ENCODE measurements around the gene FRYL. TPM values are rescaled to one million over a fixed set of nuclear protein-coding genes. Genes with fewer than 3 reads are reported as not detected.
"Not testable (repeated sequence)": the region's sequence is repeated elsewhere in the genome, so short reads cannot be mapped to it uniquely, and the experiment has no call there.

Gene FRYL
- total and polyA plus RNA-seq, 2 donors (not counting 1 experiment from before 2014, with no cell fraction given), result 20.3 to 61.4 TPM

DNA sequence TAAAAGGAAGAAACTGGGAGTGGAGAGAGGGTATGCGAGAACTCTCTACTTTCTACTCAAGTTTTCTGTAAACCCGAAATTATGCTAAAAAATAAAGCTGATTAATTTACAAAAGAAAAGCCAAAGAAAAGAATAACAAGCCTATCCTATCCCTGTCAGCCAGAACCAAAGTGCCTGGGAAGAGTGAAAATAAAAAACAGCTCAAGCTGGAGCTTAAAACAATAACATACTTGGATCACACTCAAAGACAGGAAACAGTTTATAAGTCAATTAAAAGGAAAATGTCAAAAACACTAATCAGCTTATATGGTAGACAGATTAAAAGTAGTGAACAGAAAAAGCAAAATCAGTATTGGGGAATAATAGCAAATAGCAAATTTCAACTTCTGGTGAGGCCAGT lies 139.4 kb downstream of the FRYL start:
- H3K27ac ChIP-seq (ENCODE audit: insufficient read depth, low read length), result no peak overlapping the region
- H3K9me3 ChIP-seq (ENCODE audit: control insufficient read depth, insufficient read depth, low read depth, low read length), result no peaks in the 10 kb centered on the region

GRCh38 chr4:48640225-48640624 lies 139.9 kb downstream of the FRYL start:
- Histone ChIP-seq H3K79me2 (ENCODE audit: control insufficient read depth, insufficient read depth, low read length) (no peaks in the 10 kb centered on the region), H4K20me1 (ENCODE audit: control insufficient read depth, extremely low read depth, insufficient read depth, low read length) (no peaks in the 10 kb centered on the region)
- TF ChIP-seq, protein P1, sequence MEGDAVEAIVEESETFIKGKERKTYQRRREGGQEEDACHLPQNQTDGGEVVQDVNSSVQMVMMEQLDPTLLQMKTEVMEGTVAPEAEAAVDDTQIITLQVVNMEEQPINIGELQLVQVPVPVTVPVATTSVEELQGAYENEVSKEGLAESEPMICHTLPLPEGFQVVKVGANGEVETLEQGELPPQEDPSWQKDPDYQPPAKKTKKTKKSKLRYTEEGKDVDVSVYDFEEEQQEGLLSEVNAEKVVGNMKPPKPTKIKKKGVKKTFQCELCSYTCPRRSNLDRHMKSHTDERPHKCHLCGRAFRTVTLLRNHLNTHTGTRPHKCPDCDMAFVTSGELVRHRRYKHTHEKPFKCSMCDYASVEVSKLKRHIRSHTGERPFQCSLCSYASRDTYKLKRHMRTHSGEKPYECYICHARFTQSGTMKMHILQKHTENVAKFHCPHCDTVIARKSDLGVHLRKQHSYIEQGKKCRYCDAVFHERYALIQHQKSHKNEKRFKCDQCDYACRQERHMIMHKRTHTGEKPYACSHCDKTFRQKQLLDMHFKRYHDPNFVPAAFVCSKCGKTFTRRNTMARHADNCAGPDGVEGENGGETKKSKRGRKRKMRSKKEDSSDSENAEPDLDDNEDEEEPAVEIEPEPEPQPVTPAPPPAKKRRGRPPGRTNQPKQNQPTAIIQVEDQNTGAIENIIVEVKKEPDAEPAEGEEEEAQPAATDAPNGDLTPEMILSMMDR (conservative IDR thresholded peaks at IDR 0.05 in 1 of 2, IDR thresholded peaks at IDR 0.05 in 1 of 2; ENCODE audit: low read depth in 1 of 2, low read length in 2 of 2), result no peak
- TF ChIP-seq EZH2 (IDR thresholded peaks at IDR 0.05; ENCODE audit: low read length, missing control alignments), result no peak

More for the DNA sequence above, 139.4 kb downstream of the FRYL start:
- DNase-seq (ENCODE audit: low read depth in 2 of 2), result no peak
- Histone ChIP-seq H4K20me1 (ENCODE audit: control insufficient read depth, extremely low read depth, insufficient read depth, low read length) (no peaks in the 10 kb centered on the region), H3K4me3 (replicated peaks in 1 of 4; ENCODE audit: control extremely low read depth in 1 of 4, insufficient read depth in 1 of 4, low read depth in 3 of 4, low read length in 4 of 4) (no peak overlapping the region), H3K4me2 (ENCODE audit: extremely low read depth, insufficient read depth, low read length) (no peak overlapping the region), H2AFZ (ENCODE audit: low read length) (no peak overlapping the region), H3K4me1 (ENCODE audit: control insufficient read depth, extremely low read depth, insufficient read depth, low read length) (peaks cover 5% of the 10 kb centered on the region), H3K9ac (ENCODE audit: insufficient read depth, low read length) (no peak overlapping the region), H3K27me3 (ENCODE audit: control insufficient read depth, insufficient read depth, low read length) (no peaks in the 10 kb centered on the region), H3K79me2 (ENCODE audit: control insufficient read depth, insufficient read depth, low read length) (no peaks in the 10 kb centered on the region), H3K36me3 (ENCODE audit: control insufficient read depth, insufficient read depth, low read length) (no peaks in the 10 kb centered on the region)
- TF ChIP-seq EZH2 (IDR thresholded peaks at IDR 0.05; ENCODE audit: low read length, missing control alignments), result no peak
- TF ChIP-seq, protein P1 (conservative IDR thresholded peaks at IDR 0.05 in 1 of 2, IDR thresholded peaks at IDR 0.05 in 1 of 2; ENCODE audit: low read depth in 1 of 2, low read length in 2 of 2), result no peak

GRCh38 chr4:48639807-48640206 lies 140.3 kb downstream of the FRYL start:
- Histone ChIP-seq H3K27me3 (ENCODE audit: control insufficient read depth, insufficient read depth, low read length) (no peaks in the 10 kb centered on the region), H3K4me1 (ENCODE audit: control insufficient read depth, extremely low read depth, insufficient read depth, low read length) (peaks cover 8% of the 10 kb centered on the region), H3K27ac (ENCODE audit: insufficient read depth, low read length) (no peak overlapping the region), H3K9me3 (ENCODE audit: control insufficient read depth, insufficient read depth, low read depth, low read length) (no peaks in the 10 kb centered on the region), H3K4me2 (ENCODE audit: extremely low read depth, insufficient read depth, low read length) (no peak overlapping the region), H3K36me3 (ENCODE audit: control insufficient read depth, insufficient read depth, low read length) (no peaks in the 10 kb centered on the region), H3K9ac (ENCODE audit: insufficient read depth, low read length) (no peak overlapping the region), H2AFZ (ENCODE audit: low read length) (no peak overlapping the region), H4K20me1 (ENCODE audit: control insufficient read depth, extremely low read depth, insufficient read depth, low read length) (no peaks in the 10 kb centered on the region), H3K4me3 (replicated peaks in 1 of 4; ENCODE audit: control extremely low read depth in 1 of 4, insufficient read depth in 1 of 4, low read depth in 3 of 4, low read length in 4 of 4) (no peak overlapping the region), H3K79me2 (ENCODE audit: control insufficient read depth, insufficient read depth, low read length) (no peaks in the 10 kb centered on the region)
- TF ChIP-seq EZH2 (IDR thresholded peaks at IDR 0.05; ENCODE audit: low read length, missing control alignments), result no peak
- TF ChIP-seq, protein P1 (conservative IDR thresholded peaks at IDR 0.05 in 1 of 2, IDR thresholded peaks at IDR 0.05 in 1 of 2; ENCODE audit: low read depth in 1 of 2, low read length in 2 of 2), result no peak
- no peak for DNase-seq (ENCODE audit: low read depth in 2 of 2)

More at GRCh38 chr4:48640225-48640624, 139.9 kb downstream of the FRYL start:
- Histone ChIP-seq H3K4me2 (ENCODE audit: extremely low read depth, insufficient read depth, low read length) (no peak overlapping the region), H3K36me3 (ENCODE audit: control insufficient read depth, insufficient read depth, low read length) (no peaks in the 10 kb centered on the region), H3K4me1 (ENCODE audit: control insufficient read depth, extremely low read depth, insufficient read depth, low read length) (peaks cover 8% of the 10 kb centered on the region), H3K4me3 (replicated peaks in 1 of 4; ENCODE audit: control extremely low read depth in 1 of 4, insufficient read depth in 1 of 4, low read depth in 3 of 4, low read length in 4 of 4) (no peak overlapping the region), H3K9ac (ENCODE audit: insufficient read depth, low read length) (no peak overlapping the region), H3K9me3 (ENCODE audit: control insufficient read depth, insufficient read depth, low read depth, low read length) (no peaks in the 10 kb centered on the region), H3K27me3 (ENCODE audit: control insufficient read depth, insufficient read depth, low read length) (no peaks in the 10 kb centered on the region), H3K27ac (ENCODE audit: insufficient read depth, low read length) (no peak overlapping the region), H2AFZ (ENCODE audit: low read length) (no peak overlapping the region)
- no peak for DNase-seq (ENCODE audit: low read depth in 2 of 2)

GRCh38 chr4:48638586-48638985 lies 141.5 kb downstream of the FRYL start:
- not testable (repeated sequence) for H2AFZ ChIP-seq (ENCODE audit: low read length); H3K79me2 ChIP-seq (ENCODE audit: control insufficient read depth, insufficient read depth, low read length); H3K4me1 ChIP-seq (ENCODE audit: control insufficient read depth, extremely low read depth, insufficient read depth, low read length)

More at GRCh38 chr4:48638586-48638985, 141.5 kb downstream of the FRYL start:
- H3K27ac ChIP-seq (ENCODE audit: insufficient read depth, low read length); DNase-seq (ENCODE audit: low read depth in 2 of 2); H4K20me1 ChIP-seq (ENCODE audit: control insufficient read depth, extremely low read depth, insufficient read depth, low read length); H3K27me3 ChIP-seq (ENCODE audit: control insufficient read depth, insufficient read depth, low read length); H3K36me3 ChIP-seq (ENCODE audit: control insufficient read depth, insufficient read depth, low read length); H3K4me2 ChIP-seq (ENCODE audit: extremely low read depth, insufficient read depth, low read length); H3K4me3 ChIP-seq (replicated peaks in 1 of 4; ENCODE audit: control extremely low read depth in 1 of 4, insufficient read depth in 1 of 4, low read depth in 3 of 4, low read length in 4 of 4); H3K9ac ChIP-seq (ENCODE audit: insufficient read depth, low read length); H3K9me3 ChIP-seq (ENCODE audit: control insufficient read depth, insufficient read depth, low read depth, low read length): not testable (repeated sequence)

Measured in fibroblast of lung (primary cell).